Bronchial epithelial cell (primary cell): ENCODE measurements around the gene GPER1. TPM values are rescaled to one million over a fixed set of nuclear protein-coding genes. Genes with fewer than 3 reads are reported as not detected.

Experiments
- DNase-seq: peaks from one replicate; pipeline ENCODE4 v3.0.0-alpha.2; 2010; ENCODE audit warnings: low read depth
- FAIRE-seq: peaks from 2 replicates; lab custom pipeline; 2011; peaks lifted over from hg19 to GRCh38; lab: Jason Lieb, UNC
- H3K27me3 ChIP-seq: 2 replicates; pipeline ENCODE4 v1.5.1; 2011; ENCODE audit warnings: low read length; ENCODE audit not compliant: control insufficient read depth, insufficient read depth
- H3K36me3 ChIP-seq: 2 replicates; pipeline ENCODE4 v1.5.1; 2011; ENCODE audit warnings: low read length; ENCODE audit not compliant: control insufficient read depth, insufficient read depth
- H3K4me3 ChIP-seq: 2 replicates; pipeline ENCODE4 v1.5.1; 2011; ENCODE audit warnings: mild to moderate bottlenecking, low read depth, low read length, control low read depth
- total RNA-seq: library from RNA; depleted of rRNA; stranded (reverse); fragments of >200 nt; gene quantifications from 2 replicates; pipeline ENCODE4 v1.2.1, GENCODE V29; 2014
- TF ChIP-seq, protein P1 (sequence below): IDR thresholded peaks from 2 replicates; pipeline ENCODE4 v1.5.1; 2011; ENCODE audit warnings: mild to moderate bottlenecking, moderate library complexity, low read length, control low read depth, inconsistent platforms; ENCODE audit not compliant: insufficient read depth, severe bottlenecking

The GPER1 gene
- total RNA-seq, 1 donor from 2014 or later: under 0.01 TPM

DNA sequence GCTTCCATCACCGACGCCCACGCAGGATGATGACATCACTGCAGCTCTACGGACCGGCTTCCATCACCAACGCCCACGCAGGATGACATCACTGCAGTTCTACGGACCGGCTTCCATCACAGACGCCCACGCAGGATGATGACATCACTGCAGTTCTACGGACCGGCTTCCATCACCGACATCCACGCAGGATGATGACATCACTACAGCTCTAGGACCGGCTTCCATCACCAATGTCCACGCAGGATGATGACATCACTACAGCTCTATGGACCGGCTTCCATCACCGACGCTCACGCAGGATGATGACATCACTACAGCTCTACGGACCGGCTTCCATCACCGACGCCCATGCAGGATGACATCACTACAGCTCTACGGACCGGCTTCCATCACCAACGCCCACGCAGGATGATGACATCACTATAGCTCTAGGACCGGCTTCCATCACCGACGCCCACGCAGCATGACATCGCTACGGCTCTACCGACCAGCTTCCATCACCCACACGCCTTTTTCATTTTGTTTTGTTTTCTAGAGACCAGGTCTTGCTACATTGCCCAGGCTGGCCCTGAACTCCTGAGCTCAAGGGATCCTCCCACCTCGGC is 29.5 kb downstream of the GPER1 start:
- no peak for DNase-seq
- peak; percentile 84 for FAIRE-seq
- no peaks in the 10 kb centered on the region for H3K27me3 ChIP-seq
- peaks cover 5% of the 10 kb centered on the region for H3K36me3 ChIP-seq
- H3K4me3 ChIP-seq: no peak overlapping the region
- TF ChIP-seq, protein P1, sequence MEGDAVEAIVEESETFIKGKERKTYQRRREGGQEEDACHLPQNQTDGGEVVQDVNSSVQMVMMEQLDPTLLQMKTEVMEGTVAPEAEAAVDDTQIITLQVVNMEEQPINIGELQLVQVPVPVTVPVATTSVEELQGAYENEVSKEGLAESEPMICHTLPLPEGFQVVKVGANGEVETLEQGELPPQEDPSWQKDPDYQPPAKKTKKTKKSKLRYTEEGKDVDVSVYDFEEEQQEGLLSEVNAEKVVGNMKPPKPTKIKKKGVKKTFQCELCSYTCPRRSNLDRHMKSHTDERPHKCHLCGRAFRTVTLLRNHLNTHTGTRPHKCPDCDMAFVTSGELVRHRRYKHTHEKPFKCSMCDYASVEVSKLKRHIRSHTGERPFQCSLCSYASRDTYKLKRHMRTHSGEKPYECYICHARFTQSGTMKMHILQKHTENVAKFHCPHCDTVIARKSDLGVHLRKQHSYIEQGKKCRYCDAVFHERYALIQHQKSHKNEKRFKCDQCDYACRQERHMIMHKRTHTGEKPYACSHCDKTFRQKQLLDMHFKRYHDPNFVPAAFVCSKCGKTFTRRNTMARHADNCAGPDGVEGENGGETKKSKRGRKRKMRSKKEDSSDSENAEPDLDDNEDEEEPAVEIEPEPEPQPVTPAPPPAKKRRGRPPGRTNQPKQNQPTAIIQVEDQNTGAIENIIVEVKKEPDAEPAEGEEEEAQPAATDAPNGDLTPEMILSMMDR: no peak

DNA sequence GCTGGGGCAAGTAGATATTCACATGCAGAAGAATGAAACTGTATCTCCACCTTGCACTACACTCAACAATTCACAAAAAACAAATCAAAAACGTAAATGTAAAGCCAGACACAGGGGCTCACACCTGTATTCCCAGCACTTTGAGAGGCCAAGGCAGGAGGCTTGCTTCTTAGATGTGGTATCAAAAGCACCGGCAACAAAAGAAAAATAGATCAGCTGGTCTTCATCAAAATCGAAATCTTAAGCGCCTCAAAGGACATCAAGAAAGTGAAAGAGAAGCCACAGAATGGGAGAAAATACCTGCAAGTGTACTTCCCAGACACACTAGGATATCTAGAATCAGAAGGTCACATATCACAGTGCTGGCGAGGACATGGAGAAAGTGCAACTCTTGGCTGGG is 31.3 kb downstream of the GPER1 start:
- FAIRE-seq (no peak), DNase-seq (no peak)
- no peaks in the 10 kb centered on the region for H3K27me3 ChIP-seq
- peaks cover 2% of the 10 kb centered on the region for H3K36me3 ChIP-seq
- TF ChIP-seq, protein P1: no peak
- no peak overlapping the region for H3K4me3 ChIP-seq

DNA sequence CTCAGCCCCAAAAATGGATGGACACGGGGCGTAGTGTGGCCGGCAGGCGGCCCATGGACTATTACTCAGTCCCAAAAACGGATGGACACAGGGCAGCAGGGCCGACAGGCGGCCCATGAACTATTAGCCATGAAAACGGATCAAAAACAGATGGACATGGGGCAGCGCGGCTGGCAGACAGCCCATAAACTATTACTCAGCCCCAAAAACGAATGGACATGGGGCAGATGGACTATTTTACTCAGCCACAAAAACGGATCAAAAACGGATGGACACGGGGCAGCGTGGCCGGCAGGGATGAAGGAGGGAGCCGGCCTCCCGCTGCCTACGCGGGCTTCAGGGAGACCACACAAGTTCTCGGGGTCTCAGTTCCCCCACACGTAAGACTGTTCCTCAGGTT is 32.9 kb downstream of the GPER1 start:
- DNase-seq (no peak), FAIRE-seq (no peak)
- Histone ChIP-seq H3K27me3 (no peaks in the 10 kb centered on the region), H3K36me3 (peaks cover 1% of the 10 kb centered on the region), H3K4me3 (no peak overlapping the region)
- TF ChIP-seq, protein P1: no peak

DNA sequence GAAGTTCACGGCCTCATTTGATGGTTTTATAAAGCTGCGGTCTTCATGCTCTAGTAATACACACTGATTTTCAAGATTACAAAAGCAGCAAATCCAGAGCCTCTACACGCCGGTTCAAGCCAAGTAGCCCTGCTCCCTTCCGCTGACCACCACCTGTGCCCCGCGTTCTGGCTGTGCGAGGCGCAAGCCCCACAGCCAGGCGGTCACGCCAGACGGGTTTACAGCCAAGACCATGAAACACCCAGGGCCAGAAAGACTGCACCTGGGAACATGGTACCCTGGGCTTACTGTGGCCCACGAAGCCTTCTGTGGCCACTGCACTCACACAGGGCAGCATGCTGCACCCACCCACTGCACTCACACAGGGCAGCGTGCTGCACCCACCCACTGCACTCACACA is 33.6 kb downstream of the GPER1 start:
- Histone ChIP-seq H3K4me3 (no peak overlapping the region), H3K36me3 (peaks cover 1% of the 10 kb centered on the region), H3K27me3 (no peaks in the 10 kb centered on the region)
- FAIRE-seq (no peak), DNase-seq (no peak)
- TF ChIP-seq, protein P1: no peak

DNA sequence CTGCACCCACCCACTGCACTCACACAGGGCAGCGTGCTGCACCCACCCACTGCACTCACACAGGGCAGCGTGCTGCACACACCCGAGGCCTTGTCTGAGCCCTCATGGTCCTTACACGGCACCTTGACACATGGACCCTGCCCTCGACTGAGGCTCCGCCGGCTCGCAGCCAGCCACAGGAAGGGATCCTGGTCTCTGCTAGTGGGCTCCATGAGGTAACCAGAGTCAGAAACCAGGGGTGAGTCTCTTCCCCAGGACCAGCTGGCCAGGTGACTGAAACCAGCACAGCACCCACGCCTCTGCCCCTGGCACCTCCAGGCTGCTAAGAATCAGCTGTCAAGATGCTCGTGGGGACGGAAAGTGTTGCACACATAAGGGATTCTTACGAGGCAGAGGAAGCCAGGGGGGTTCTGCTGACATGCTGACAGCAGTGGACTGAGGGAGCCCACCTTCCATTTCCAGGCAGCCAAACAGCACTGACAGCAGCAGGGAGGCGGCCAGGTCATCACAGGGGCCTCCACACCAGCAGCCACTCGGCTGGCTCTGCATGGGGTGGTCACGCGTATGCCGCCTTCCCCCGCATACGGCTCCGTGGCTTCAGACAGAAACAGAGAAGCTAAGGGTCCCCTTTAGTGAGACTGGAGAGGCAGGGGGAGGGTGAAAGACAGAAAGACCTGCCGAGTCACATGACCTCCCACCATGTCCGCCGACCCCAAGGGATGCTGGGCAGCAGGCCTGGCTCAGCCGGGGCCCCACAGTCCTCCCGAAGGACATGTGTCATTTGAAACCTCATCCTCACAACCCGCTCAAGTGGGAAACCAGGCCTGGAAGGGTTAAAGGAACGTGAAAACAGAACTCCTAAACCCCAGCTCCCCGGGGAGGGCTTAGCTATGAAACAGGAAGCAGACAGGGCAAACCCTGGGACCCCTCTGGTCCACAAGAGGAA is 34.2 kb downstream of the GPER1 start:
- DNase-seq: no peak
- TF ChIP-seq, protein P1: no peak
- no peak for FAIRE-seq
- peaks cover 1% of the 10 kb centered on the region for H3K36me3 ChIP-seq
- H3K27me3 ChIP-seq: no peaks in the 10 kb centered on the region
- H3K4me3 ChIP-seq: no peak overlapping the region
